ENCODE results near the gene CIT. TPM values are rescaled to one million over a fixed set of nuclear protein-coding genes. Genes with fewer than 3 reads are reported as not detected.

Gene CIT
- total RNA-seq, 2 experiments from 2014 or later: 1.3 to 1.9 TPM

DNA sequence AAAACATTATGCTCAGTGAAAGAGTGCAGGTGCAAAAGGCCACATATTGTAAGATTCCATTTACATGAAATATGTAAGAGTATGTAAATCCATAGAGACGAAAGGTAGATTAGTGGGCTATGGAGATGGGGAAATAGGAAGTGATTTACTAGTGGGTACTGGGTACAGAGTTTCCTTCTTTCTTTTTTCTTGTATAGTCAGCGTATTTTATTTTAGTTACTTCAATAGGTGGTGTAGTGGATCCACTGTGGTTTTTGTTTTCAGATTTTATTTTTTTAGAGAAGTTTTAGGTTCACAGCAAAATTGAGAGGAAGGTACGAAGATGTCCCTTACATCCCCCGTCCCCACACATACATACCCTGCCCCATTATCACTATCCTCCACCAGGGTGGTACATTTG, 6.1 kb upstream of the CIT start:
- intact Hi-C loops (cut with DNase I, micrococcal nuclease): no loop called here
- H3K4me3 ChIP-seq (ENCODE audit: low read length): no peak overlapping the region
- H3K27me3 ChIP-seq (ENCODE audit: control insufficient read depth in 1 of 2, insufficient read depth in 2 of 2, low read length in 2 of 2): peaks cover 0 to 4% of the 10 kb centered on the region in 2 experiments
- H3K27me3 Mint-ChIP-seq: peaks cover 32% of the 10 kb centered on the region
- H3K9me3 Mint-ChIP-seq: no peaks in the 10 kb centered on the region
- ATAC-seq (ENCODE audit: poor library complexity) (no peak), DNase-seq (no peak)
- H3K36me3 ChIP-seq (ENCODE audit: insufficient read depth, low read length): no peaks in the 10 kb centered on the region
- H3K36me3 Mint-ChIP-seq (ENCODE audit: low read depth): no peaks in the 10 kb centered on the region
- no peak overlapping the region for H3K27ac Mint-ChIP-seq
- ChIA-PET POLR2A (no interaction called here), CTCF (no interaction called here)
- no peak overlapping the region for H3K27ac ChIP-seq (ENCODE audit: low read depth in 1 of 2, low read length in 2 of 2)
- no peaks in the 10 kb centered on the region for H3K9me3 ChIP-seq (ENCODE audit: control insufficient read depth in 1 of 2, insufficient read depth in 1 of 2, low read length in 2 of 2)
- H3K4me1 ChIP-seq (ENCODE audit: insufficient read depth, low read length): no peaks in the 10 kb centered on the region
- no peak overlapping the region for H3K4me3 Mint-ChIP-seq
- TF ChIP-seq, protein P1, sequence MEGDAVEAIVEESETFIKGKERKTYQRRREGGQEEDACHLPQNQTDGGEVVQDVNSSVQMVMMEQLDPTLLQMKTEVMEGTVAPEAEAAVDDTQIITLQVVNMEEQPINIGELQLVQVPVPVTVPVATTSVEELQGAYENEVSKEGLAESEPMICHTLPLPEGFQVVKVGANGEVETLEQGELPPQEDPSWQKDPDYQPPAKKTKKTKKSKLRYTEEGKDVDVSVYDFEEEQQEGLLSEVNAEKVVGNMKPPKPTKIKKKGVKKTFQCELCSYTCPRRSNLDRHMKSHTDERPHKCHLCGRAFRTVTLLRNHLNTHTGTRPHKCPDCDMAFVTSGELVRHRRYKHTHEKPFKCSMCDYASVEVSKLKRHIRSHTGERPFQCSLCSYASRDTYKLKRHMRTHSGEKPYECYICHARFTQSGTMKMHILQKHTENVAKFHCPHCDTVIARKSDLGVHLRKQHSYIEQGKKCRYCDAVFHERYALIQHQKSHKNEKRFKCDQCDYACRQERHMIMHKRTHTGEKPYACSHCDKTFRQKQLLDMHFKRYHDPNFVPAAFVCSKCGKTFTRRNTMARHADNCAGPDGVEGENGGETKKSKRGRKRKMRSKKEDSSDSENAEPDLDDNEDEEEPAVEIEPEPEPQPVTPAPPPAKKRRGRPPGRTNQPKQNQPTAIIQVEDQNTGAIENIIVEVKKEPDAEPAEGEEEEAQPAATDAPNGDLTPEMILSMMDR (IDR thresholded peaks at IDR 0.05): no peak
- H3K4me1 Mint-ChIP-seq (ENCODE audit: low read depth): no peaks in the 10 kb centered on the region

DNA sequence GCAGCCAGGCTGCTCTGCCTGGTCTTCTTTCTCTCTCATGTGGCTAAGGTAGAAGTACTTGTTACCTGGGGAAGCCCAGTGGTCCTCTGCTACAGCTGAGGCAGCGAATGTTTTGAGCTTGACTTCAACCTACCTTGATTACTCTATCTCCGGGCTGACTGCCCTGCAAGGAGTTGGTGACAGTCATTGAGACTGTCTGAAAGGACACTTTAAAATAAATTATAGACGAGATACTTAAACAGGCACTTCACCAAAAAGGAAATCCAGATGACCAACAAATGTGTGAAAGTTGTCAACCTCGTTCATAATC, 474 bp upstream of the CIT start:
- TF ChIP-seq, protein P1 (IDR thresholded peaks at IDR 0.05): no peak
- H3K36me3 Mint-ChIP-seq (ENCODE audit: low read depth): no peaks in the 10 kb centered on the region
- H3K4me3 Mint-ChIP-seq: peak overlapping the region; percentile 82
- H3K27ac Mint-ChIP-seq: no peak overlapping the region
- H3K9me3 Mint-ChIP-seq: no peaks in the 10 kb centered on the region
- H3K36me3 ChIP-seq (ENCODE audit: insufficient read depth, low read length): no peaks in the 10 kb centered on the region
- H3K27ac ChIP-seq (ENCODE audit: low read depth in 1 of 2, low read length in 2 of 2): no peak overlapping the region
- peak overlapping the region; percentile 77 for H3K4me3 ChIP-seq (ENCODE audit: low read length)
- DNase-seq (no peak), ATAC-seq (ENCODE audit: poor library complexity) (no peak)
- peaks cover 6% of the 10 kb centered on the region for H3K27me3 Mint-ChIP-seq
- peaks cover 16% of the 10 kb centered on the region for H3K4me1 ChIP-seq (ENCODE audit: insufficient read depth, low read length)
- peaks cover 7% of the 10 kb centered on the region for H3K4me1 Mint-ChIP-seq (ENCODE audit: low read depth)
- intact Hi-C loops (cut with DNase I, micrococcal nuclease): loop anchor here in 1 of 2 experiments (10.0 kb wide), 1 partner anchor 213 kb away; the partner anchor contains the start of gene PRKAB1
- ChIA-PET POLR2A (no interaction called here), CTCF (no interaction called here)
- no peaks in the 10 kb centered on the region for H3K27me3 ChIP-seq (ENCODE audit: control insufficient read depth in 1 of 2, insufficient read depth in 2 of 2, low read length in 2 of 2)
- no peaks in the 10 kb centered on the region for H3K9me3 ChIP-seq (ENCODE audit: control insufficient read depth in 1 of 2, insufficient read depth in 1 of 2, low read length in 2 of 2)

DNA sequence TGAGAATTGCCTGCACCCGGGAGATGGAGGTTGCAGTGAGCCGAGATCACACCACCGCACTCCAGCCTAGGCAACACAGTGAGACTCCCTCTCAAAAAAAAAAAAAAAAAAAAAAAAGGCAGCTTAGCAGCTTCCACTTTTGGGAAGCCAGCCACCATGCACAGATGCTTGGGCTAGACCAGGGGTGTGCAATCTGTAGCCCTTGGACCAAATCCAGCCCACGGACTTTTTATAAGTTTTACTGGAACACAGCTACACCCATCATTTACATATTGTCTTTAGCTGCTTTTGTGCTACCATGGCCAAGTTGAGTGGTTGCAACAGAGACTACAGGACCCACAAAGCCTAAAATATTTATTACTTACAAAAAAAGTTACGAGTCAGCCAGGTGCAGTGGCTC, 6.7 kb downstream of the CIT start:
- intact Hi-C loops (cut with DNase I, micrococcal nuclease): loop anchor here in 1 of 2 experiments (10.0 kb wide), 1 partner anchor 206 kb away; the partner anchor contains the start of gene PRKAB1
- Mint-ChIP-seq H3K27ac (no peak overlapping the region), H3K27me3 (no peaks in the 10 kb centered on the region), H3K36me3 (ENCODE audit: low read depth) (no peaks in the 10 kb centered on the region), H3K4me3 (no peak overlapping the region), H3K4me1 (ENCODE audit: low read depth) (no peaks in the 10 kb centered on the region), H3K9me3 (no peaks in the 10 kb centered on the region)
- H3K27me3 ChIP-seq (ENCODE audit: control insufficient read depth in 1 of 2, insufficient read depth in 2 of 2, low read length in 2 of 2): no peaks in the 10 kb centered on the region
- CTCF ChIA-PET: no interaction called here
- H3K4me3 ChIP-seq (ENCODE audit: low read length): no peak overlapping the region
- ATAC-seq (ENCODE audit: poor library complexity) (no peak), DNase-seq (no peak)
- TF ChIP-seq, protein P1 (IDR thresholded peaks at IDR 0.05): no peak
- no peaks in the 10 kb centered on the region for H3K4me1 ChIP-seq (ENCODE audit: insufficient read depth, low read length)
- H3K27ac ChIP-seq (ENCODE audit: low read depth in 1 of 2, low read length in 2 of 2): no peak overlapping the region
- POLR2A ChIA-PET: no interaction called here
- peaks cover 0 to 3% of the 10 kb centered on the region in 2 experiments for H3K9me3 ChIP-seq (ENCODE audit: control insufficient read depth in 1 of 2, insufficient read depth in 1 of 2, low read length in 2 of 2)
- no peaks in the 10 kb centered on the region for H3K36me3 ChIP-seq (ENCODE audit: insufficient read depth, low read length)

All from CD4-positive, alpha-beta T cell (primary cell).